Neural cell (in vitro differentiated cells): ENCODE measurements around the gene ANKFY1. TPM values are rescaled to one million over a fixed set of nuclear protein-coding genes. Genes with fewer than 3 reads are reported as not detected.

Experiments
- H2AFZ ChIP-seq: fragments of 200-600, 300-800 bp; sonication (generic), shearing (Covaris generic); 2 replicates; pipeline ENCODE4 v1.6.0; 2014; ENCODE audit warnings: low read depth, mild to moderate bottlenecking, antibody characterized with exemption, low read length, moderate library complexity
- H3F3A ChIP-seq: fragments of 200-600 bp; shearing (Covaris generic); 2 replicates; pipeline ENCODE4 v1.6.1; 2016; ENCODE audit warnings: mild to moderate bottlenecking, moderate library complexity, mixed read lengths, antibody characterized with exemption, low read length; ENCODE audit not compliant: insufficient read depth, poor library complexity, severe bottlenecking
- H3K27ac ChIP-seq: fragments of 200-600, 300-800 bp; sonication (generic), shearing (Covaris generic); 2 replicates; pipeline ENCODE4 v1.5.1; 2014; ENCODE audit warnings: mild to moderate bottlenecking, low read length, moderate library complexity
- H3K27me3 ChIP-seq: fragments of 300-800, 200-600 bp; sonication (generic), shearing (Covaris generic); 2 replicates; pipeline ENCODE4 v1.6.0; 2014; ENCODE audit warnings: mild to moderate bottlenecking, low read depth, low read length, moderate library complexity; ENCODE audit not compliant: insufficient read depth
- H3K36me3 ChIP-seq: fragments of 300-800, 200-600 bp; sonication (generic), shearing (Covaris generic); 2 replicates; pipeline ENCODE4 v1.5.1; 2014; ENCODE audit warnings: mild to moderate bottlenecking, antibody characterized with exemption, low read length, moderate library complexity; ENCODE audit not compliant: insufficient read depth
- H3K4me2 ChIP-seq: fragments of 300-800, 200-600 bp; sonication (generic), shearing (Covaris generic); 2 replicates; pipeline ENCODE4 v1.6.0; 2014; ENCODE audit warnings: mild to moderate bottlenecking, low read length
- H3K4me3 ChIP-seq: fragments of 300-800, 200-600 bp; sonication (generic), shearing (Covaris generic); 2 replicates; pipeline ENCODE4 v1.5.1; 2014; ENCODE audit warnings: mild to moderate bottlenecking, low read length, moderate library complexity
- H3K79me2 ChIP-seq: fragments of 200-600 bp; shearing (Covaris generic); replicated peaks from 2 replicates; pipeline ENCODE4 v1.6.0; 2014; ENCODE audit warnings: mild to moderate bottlenecking, low read length, moderate library complexity; ENCODE audit not compliant: insufficient read depth
- H3K9ac ChIP-seq: fragments of 300-800, 200-600 bp; sonication (generic), shearing (Covaris generic); 2 replicates; pipeline ENCODE4 v1.6.1; 2016; ENCODE audit warnings: mild to moderate bottlenecking, low read length, mixed read lengths
- H3K9me2 ChIP-seq: fragments of 200-600 bp; shearing (Covaris generic); 2 replicates; pipeline ENCODE4 v1.6.1; 2016; ENCODE audit warnings: mild to moderate bottlenecking, low read length, mixed read lengths; ENCODE audit not compliant: insufficient read depth
- H3K9me3 ChIP-seq: fragments of 200-600, 300-800 bp; sonication (generic), shearing (Covaris generic); 2 replicates; pipeline ENCODE4 v1.6.1; 2016; ENCODE audit warnings: mild to moderate bottlenecking, mixed run types, low read length, moderate library complexity, mixed read lengths
- H4K20me1 ChIP-seq: fragments of 200-600 bp; shearing (Covaris generic); 2 replicates; pipeline ENCODE4 v1.6.1; 2016; ENCODE audit warnings: mild to moderate bottlenecking, mixed run types; ENCODE audit not compliant: insufficient read depth
- CTCF ChIP-seq: fragments of 450-650 bp; IDR thresholded peaks from 2 replicates; pipeline ENCODE4 v1.5.1; 2014; ENCODE audit warnings: antibody characterized with exemption, mild to moderate bottlenecking, moderate library complexity; ENCODE audit not compliant: poor library complexity, severe bottlenecking
- EP300 ChIP-seq: fragments of 450-650 bp; conservative IDR thresholded peaks from 2 replicates; pipeline ENCODE4 v1.6.1; 2014; ENCODE audit warnings: antibody characterized with exemption, mild to moderate bottlenecking, moderate library complexity; ENCODE audit not compliant: poor library complexity, severe bottlenecking
- EZH2 ChIP-seq: fragments of 200-600, 300-800 bp; shearing (Covaris generic), sonication (generic); IDR thresholded peaks from 2 replicates; pipeline ENCODE4 v1.6.1; 2014; ENCODE audit warnings: antibody characterized with exemption, low read length, borderline replicate concordance, mild to moderate bottlenecking; ENCODE audit not compliant: insufficient read depth, poor library complexity, severe bottlenecking
- MXI1 ChIP-seq: fragments of 450-650 bp; conservative IDR thresholded peaks from 2 replicates; pipeline ENCODE4 v1.6.1; 2014; ENCODE audit warnings: antibody characterized with exemption, mild to moderate bottlenecking; ENCODE audit not compliant: poor library complexity, severe bottlenecking
- POLR2AphosphoS5 ChIP-seq: IDR thresholded peaks from 2 replicates; pipeline ENCODE4 v1.6.1; 2012
- RAD21 ChIP-seq: fragments of 450-650 bp; conservative IDR thresholded peaks from 2 replicates; pipeline ENCODE4 v1.6.1; 2014; ENCODE audit warnings: antibody characterized with exemption, mild to moderate bottlenecking, moderate library complexity
- SMC3 ChIP-seq: fragments of 450-650 bp; conservative IDR thresholded peaks from 2 replicates; pipeline ENCODE4 v1.6.1; 2014; ENCODE audit warnings: antibody characterized with exemption, mild to moderate bottlenecking, moderate library complexity; ENCODE audit not compliant: poor library complexity
- TAF1 ChIP-seq: IDR thresholded peaks from 2 replicates; pipeline ENCODE4 v1.6.1; 2012; ENCODE audit warnings: low read depth
- polyA plus RNA-seq: library from polyadenylated mRNA; depleted of rRNA; stranded (reverse); fragments of >200 nt; gene quantifications from 2 replicates; pipeline ENCODE4 v1.2.3, GENCODE V29; 2014
- TF ChIP-seq, protein P1 (sequence below): IDR thresholded peaks from 2 replicates; pipeline ENCODE4 v1.6.1; 2012; ENCODE audit warnings: borderline replicate concordance

Gene ANKFY1
- polyA plus RNA-seq, 1 donor from 2014 or later = 25.6 TPM

DNA sequence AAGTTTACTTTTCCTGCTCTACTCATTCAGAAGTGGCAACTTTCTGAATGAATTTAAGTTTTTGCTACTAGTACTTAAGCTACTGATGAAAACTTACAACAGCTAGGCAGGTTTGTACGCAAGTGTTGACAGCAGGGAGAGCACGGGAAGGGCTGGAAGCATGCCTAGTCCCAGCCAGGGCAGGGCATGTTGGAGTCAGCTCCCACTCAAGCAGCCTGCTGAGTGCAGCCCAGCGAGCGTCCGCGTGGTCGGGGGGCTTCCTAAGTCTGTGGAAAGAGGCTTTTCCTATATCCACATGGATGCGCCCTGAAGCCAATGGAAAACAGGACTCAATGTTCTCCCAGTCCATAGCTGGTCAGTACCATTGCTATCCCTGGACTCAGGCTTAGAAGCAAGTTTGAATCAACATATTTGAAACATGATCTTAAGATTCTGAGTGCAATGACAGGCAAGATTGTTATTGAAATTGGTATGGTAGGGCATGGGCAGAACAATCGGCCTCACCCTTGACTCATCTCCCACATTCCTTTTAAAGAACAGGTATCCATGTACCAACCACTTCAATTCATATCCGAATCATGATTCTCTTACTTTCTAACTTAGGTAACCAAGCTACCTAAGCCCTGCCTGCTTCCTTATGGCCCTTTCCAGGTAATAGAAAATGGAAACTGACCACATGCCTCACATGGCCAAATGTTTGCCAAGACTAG lies 98.3 kb downstream of the ANKFY1 start:
- Histone ChIP-seq H3F3A (no peaks in the 10 kb centered on the region), H3K79me2 (no peaks in the 10 kb centered on the region), H3K27ac (no peak overlapping the region), H3K27me3 (no peaks in the 10 kb centered on the region), H3K9ac (no peak overlapping the region), H2AFZ (no peak overlapping the region), H3K9me3 (no peaks in the 10 kb centered on the region), H3K4me2 (no peak overlapping the region), H3K9me2 (no peaks in the 10 kb centered on the region), H3K36me3 (peaks cover 11% of the 10 kb centered on the region), H3K4me3 (no peak overlapping the region), H4K20me1 (no peaks in the 10 kb centered on the region)
- TF ChIP-seq TAF1 (no peak), EZH2 (no peak), CTCF (no peak), POLR2AphosphoS5 (no peak), MXI1 (no peak), RAD21 (no peak), EP300 (no peak)
- TF ChIP-seq, protein P1, sequence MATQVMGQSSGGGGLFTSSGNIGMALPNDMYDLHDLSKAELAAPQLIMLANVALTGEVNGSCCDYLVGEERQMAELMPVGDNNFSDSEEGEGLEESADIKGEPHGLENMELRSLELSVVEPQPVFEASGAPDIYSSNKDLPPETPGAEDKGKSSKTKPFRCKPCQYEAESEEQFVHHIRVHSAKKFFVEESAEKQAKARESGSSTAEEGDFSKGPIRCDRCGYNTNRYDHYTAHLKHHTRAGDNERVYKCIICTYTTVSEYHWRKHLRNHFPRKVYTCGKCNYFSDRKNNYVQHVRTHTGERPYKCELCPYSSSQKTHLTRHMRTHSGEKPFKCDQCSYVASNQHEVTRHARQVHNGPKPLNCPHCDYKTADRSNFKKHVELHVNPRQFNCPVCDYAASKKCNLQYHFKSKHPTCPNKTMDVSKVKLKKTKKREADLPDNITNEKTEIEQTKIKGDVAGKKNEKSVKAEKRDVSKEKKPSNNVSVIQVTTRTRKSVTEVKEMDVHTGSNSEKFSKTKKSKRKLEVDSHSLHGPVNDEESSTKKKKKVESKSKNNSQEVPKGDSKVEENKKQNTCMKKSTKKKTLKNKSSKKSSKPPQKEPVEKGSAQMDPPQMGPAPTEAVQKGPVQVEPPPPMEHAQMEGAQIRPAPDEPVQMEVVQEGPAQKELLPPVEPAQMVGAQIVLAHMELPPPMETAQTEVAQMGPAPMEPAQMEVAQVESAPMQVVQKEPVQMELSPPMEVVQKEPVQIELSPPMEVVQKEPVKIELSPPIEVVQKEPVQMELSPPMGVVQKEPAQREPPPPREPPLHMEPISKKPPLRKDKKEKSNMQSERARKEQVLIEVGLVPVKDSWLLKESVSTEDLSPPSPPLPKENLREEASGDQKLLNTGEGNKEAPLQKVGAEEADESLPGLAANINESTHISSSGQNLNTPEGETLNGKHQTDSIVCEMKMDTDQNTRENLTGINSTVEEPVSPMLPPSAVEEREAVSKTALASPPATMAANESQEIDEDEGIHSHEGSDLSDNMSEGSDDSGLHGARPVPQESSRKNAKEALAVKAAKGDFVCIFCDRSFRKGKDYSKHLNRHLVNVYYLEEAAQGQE = no peak

DNA sequence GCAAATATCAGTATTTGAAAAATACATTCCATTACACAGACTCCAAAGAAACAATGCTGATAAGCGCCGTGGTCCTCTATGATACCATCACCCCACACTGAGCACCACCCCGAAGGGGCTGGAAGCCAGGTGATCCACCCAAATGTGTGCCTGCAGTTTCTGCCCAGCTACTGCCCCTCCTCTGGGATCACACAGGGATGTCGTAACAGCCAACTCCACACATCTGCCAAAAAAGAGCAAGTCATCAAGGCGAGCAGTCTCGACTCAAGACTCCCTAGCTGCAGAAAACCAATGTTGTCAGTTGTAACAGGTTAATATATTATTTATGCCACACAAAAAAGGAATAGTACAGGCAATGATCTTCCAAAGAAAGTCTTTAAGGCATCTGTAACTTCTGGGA lies 99.8 kb downstream of the ANKFY1 start:
- H2AFZ ChIP-seq = no peak overlapping the region
- peaks cover 11% of the 10 kb centered on the region for H3K36me3 ChIP-seq
- TF ChIP-seq SMC3 (no peak), EZH2 (no peak), CTCF (no peak), POLR2AphosphoS5 (no peak), MXI1 (no peak), EP300 (no peak), RAD21 (no peak)
- no peaks in the 10 kb centered on the region for H4K20me1 ChIP-seq
- H3K79me2 ChIP-seq = no peaks in the 10 kb centered on the region
- H3K27ac ChIP-seq = no peak overlapping the region
- no peaks in the 10 kb centered on the region for H3F3A ChIP-seq
- H3K9me2 ChIP-seq = no peaks in the 10 kb centered on the region
- no peak overlapping the region for H3K4me3 ChIP-seq
- no peak overlapping the region for H3K4me2 ChIP-seq
- H3K9ac ChIP-seq = no peak overlapping the region
- H3K9me3 ChIP-seq = no peaks in the 10 kb centered on the region
- no peaks in the 10 kb centered on the region for H3K27me3 ChIP-seq
